Activated CD8-positive, alpha-beta memory T cell treated with anti-CD3 and anti-CD28 coated beads, Interleukin-2, amount 10 ng/mL, durations not matched to agents 7 days and 5 days (primary cell): ENCODE measurements around the gene NPAS3. TPM values are rescaled to one million over a fixed set of nuclear protein-coding genes. Genes with fewer than 3 reads are reported as not detected.

Source experiments
- ATAC-seq: fragments of 150-1000 bp; cut with Tn5 transposase; one replicate; pipeline ENCODE4 v1.10.0; 2021; ENCODE audit warnings: moderate library complexity
- CTCF ChIA-PET: fragments of 350-600 bp; sonication (Branson Sonifier 250); formaldehyde crosslinking; loops from one replicate; lab custom pipeline; 2021; ENCODE audit warnings: antibody characterized with exemption; lab: Charles Lee
- DNase-seq: peaks from one replicate; pipeline ENCODE4 v3.0.0-alpha.2; 2020
- H3K27ac Mint-ChIP-seq: one replicate; pipeline ENCODE4 v1.8.0; 2021; ENCODE audit warnings: mild to moderate bottlenecking, mixed read lengths
- H3K27me3 Mint-ChIP-seq: one replicate; pipeline ENCODE4 v1.8.0; 2021; ENCODE audit warnings: mixed read lengths
- H3K36me3 Mint-ChIP-seq: one replicate; pipeline ENCODE4 v1.8.0; 2021; ENCODE audit warnings: mild to moderate bottlenecking, mixed read lengths
- H3K4me1 Mint-ChIP-seq: one replicate; pipeline ENCODE4 v1.8.0; 2021; ENCODE audit warnings: mixed read lengths
- H3K4me3 Mint-ChIP-seq: one replicate; pipeline ENCODE4 v1.8.0; 2021; ENCODE audit warnings: mild to moderate bottlenecking, moderate library complexity, mixed read lengths
- H3K9me3 Mint-ChIP-seq: one replicate; pipeline ENCODE4 v1.8.0; 2022; ENCODE audit warnings: low read depth, mixed read lengths
- total RNA-seq, 2 experiments: library from RNA; stranded (reverse); gene quantifications; one replicate each; pipeline ENCODE4 v1.2.3, GENCODE V29; 2021

NPAS3 gene
- total RNA-seq, 2 experiments from 2014 or later: not detected

DNA sequence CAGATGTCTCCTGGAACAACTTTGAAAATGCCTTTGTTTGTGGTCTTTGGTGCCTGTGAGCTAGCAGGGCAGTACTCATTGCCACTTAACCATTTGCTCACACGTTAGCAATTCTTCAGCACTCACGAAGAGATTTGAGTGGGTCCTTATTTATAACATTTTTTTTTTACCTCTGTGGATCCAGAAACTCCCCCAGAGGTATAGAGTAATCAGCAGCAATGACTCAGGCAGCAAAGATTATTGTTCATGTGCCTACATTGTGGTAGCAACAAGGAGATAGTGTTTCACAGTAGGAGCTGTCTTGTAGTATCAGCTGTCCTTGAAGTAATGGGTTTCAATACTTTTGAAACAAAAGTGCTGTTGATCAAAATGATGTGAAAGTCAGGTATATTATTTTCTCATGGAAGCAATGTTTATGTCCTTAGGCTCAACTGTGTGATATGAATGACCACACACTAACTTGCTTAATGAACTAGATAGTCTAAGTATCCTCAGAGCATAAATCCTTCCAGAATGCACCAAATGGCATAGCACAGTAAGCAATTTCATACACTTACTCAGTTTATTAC is 708.1 kb downstream of the NPAS3 start:
- H3K9me3 Mint-ChIP-seq: no peaks in the 10 kb centered on the region
- H3K4me1 Mint-ChIP-seq: no peaks in the 10 kb centered on the region
- ATAC-seq (no peak), DNase-seq (no peak)
- no peaks in the 10 kb centered on the region for H3K27me3 Mint-ChIP-seq
- CTCF ChIA-PET: no interaction called here
- H3K4me3 Mint-ChIP-seq: no peak overlapping the region
- H3K27ac Mint-ChIP-seq: no peak overlapping the region
- no peaks in the 10 kb centered on the region for H3K36me3 Mint-ChIP-seq

DNA sequence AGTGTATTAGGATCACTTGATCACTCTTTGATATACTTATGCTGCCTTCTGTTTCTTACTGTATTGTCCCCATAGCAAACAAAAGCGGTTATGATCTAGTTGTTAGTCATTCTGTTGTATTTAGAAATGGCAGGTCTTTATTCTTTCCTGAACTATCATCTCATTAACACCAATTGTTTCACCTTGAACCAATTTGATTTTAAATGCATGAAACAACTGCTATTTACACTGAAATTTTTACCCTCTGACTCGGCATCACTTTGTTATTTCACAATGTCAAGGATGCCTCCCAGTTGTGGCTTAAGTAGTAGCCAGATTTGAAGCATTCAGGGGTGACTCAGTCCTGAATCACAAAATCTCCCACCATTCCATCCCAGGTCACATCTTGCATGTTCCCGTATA is 708.7 kb downstream of the NPAS3 start:
- no peaks in the 10 kb centered on the region for H3K27me3 Mint-ChIP-seq
- no peaks in the 10 kb centered on the region for H3K36me3 Mint-ChIP-seq
- DNase-seq: no peak
- CTCF ChIA-PET: no interaction called here
- no peak overlapping the region for H3K4me3 Mint-ChIP-seq
- H3K4me1 Mint-ChIP-seq: no peaks in the 10 kb centered on the region
- H3K9me3 Mint-ChIP-seq: no peaks in the 10 kb centered on the region
- H3K27ac Mint-ChIP-seq: no peak overlapping the region
- no peak for ATAC-seq

DNA sequence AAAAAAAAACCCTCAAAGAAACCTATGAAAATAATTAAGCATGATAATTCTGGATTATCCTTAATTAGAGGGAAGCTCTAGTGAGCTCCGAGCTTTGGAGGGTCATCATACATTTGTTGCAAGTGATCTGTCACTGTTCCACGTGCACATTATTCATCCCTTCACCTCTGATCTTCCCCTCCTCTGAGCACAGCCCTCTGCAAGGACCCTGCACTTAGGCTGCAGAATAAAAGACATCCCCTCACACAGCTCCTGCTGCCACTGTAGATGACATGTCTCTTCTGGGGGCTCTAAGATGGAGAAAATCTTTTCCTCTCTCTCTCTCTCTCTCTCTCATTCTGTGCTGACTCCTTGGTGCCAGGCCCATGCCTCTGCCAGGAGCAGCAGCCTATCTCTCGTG is 711.8 kb downstream of the NPAS3 start:
- H3K36me3 Mint-ChIP-seq: no peaks in the 10 kb centered on the region
- DNase-seq (no peak), ATAC-seq (no peak)
- no peaks in the 10 kb centered on the region for H3K4me1 Mint-ChIP-seq
- H3K27ac Mint-ChIP-seq: no peak overlapping the region
- no peak overlapping the region for H3K4me3 Mint-ChIP-seq
- no peaks in the 10 kb centered on the region for H3K27me3 Mint-ChIP-seq
- CTCF ChIA-PET: no interaction called here
- no peaks in the 10 kb centered on the region for H3K9me3 Mint-ChIP-seq

DNA sequence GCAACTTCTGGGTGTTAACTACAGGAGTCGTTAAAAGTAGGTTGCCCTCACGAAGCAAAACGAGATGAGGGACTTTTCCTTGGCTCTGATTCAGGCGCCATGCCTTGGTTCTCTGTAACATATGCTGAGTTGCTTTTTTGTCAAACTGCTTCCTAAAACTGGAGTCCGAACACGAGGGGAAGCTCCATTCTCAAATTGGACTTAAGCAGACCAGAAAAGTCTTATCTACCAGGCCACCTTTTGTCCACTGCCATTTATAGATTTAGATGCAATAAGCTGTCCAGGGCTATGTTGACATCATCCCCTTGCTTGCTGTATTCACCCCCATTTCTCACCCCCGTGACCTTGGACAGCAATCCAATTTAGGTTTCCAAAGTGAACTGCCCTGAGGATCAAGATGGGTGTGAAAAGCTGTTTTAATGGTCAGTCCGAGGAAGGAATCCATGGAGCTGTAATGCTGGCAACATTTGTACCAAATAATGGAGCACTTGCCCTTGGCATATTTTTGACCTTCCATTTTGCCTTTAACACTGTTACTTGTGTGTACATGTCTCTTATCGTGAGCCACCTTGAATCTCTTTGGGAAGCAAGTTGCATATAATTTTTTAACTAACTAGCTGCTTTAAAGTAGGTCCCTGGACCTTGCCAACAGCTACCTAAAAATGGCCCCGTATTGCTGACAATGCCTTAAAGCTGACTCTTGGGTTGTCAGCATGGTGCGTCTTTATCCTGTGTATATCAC is 714.1 kb downstream of the NPAS3 start:
- Mint-ChIP-seq H3K27ac (no peak overlapping the region), H3K4me3 (no peak overlapping the region), H3K4me1 (no peaks in the 10 kb centered on the region), H3K36me3 (no peaks in the 10 kb centered on the region), H3K27me3 (no peaks in the 10 kb centered on the region), H3K9me3 (no peaks in the 10 kb centered on the region)
- DNase-seq: no peak
- ATAC-seq: no peak
- CTCF ChIA-PET: no interaction called here

DNA sequence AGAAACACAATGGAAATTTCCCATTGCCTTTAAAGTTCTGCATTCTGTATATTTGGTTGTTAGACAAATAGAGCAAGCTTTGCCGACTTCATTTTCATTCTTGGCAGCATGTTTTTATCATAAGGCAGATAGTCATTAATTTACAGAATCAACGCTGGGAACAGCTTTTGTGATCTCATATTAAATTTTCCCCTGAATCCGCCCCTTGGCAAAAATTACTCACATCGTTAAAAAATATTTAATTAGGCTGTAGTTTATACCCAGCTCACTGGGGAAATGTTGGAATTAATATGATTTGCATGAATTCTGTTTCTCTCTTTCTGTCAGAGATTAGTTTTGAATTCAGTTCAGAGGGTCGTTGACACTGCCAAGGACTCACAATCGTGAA is 714.6 kb downstream of the NPAS3 start:
- ATAC-seq (no peak), DNase-seq (no peak)
- Mint-ChIP-seq H3K36me3 (no peaks in the 10 kb centered on the region), H3K4me3 (no peak overlapping the region), H3K9me3 (no peaks in the 10 kb centered on the region), H3K27me3 (no peaks in the 10 kb centered on the region), H3K4me1 (no peaks in the 10 kb centered on the region), H3K27ac (no peak overlapping the region)
- CTCF ChIA-PET: no interaction called here

DNA sequence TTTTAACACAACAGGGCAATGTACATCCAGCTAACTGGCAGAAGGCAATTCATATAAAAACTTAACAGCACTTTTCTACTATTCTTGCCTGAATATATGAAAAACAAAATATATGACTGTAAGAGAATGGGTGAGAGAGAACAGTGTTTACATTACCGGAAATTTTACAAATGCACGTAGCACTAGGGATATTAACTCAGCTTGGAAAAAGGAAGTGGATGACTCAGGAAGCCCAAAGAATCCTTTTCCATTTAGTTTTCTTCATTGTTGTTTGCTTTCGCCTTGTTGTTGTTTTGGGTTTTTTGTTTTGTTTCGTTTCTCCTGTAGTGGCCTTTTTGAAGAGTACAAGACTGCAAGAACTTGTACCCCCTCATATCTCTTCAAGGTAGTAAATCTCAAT is 716.7 kb downstream of the NPAS3 start:
- no peak overlapping the region for H3K27ac Mint-ChIP-seq
- no peak for ATAC-seq
- H3K9me3 Mint-ChIP-seq: no peaks in the 10 kb centered on the region
- DNase-seq: no peak
- no peak overlapping the region for H3K4me3 Mint-ChIP-seq
- CTCF ChIA-PET: interaction anchor here (0.7 kb wide), 1 partner anchor 9 kb away, joined by 4 read pairs; no protein-coding TSS in a partner anchor
- no peaks in the 10 kb centered on the region for H3K36me3 Mint-ChIP-seq
- H3K27me3 Mint-ChIP-seq: no peaks in the 10 kb centered on the region
- H3K4me1 Mint-ChIP-seq: no peaks in the 10 kb centered on the region

DNA sequence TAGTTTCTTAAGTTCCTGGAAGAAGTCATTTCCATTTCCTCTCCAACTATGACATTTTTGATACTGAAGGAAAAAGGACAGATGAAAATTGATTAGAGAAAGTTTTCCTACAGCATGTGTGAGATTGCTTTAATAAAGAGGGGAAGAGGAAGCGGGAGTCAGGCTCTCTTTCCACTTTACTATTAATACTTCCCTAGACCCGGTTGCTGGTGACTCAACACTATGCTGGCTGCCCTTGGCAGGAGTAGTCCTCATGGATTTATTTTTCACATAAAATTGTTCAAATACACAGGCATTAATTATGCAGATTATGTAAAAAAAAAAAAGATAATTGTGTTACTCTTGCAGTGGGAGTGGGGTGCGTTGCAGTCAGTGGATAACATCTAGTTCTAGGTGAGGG is 718.8 kb downstream of the NPAS3 start:
- H3K27ac Mint-ChIP-seq: no peak overlapping the region
- CTCF ChIA-PET: no interaction called here
- H3K27me3 Mint-ChIP-seq: no peaks in the 10 kb centered on the region
- no peak overlapping the region for H3K4me3 Mint-ChIP-seq
- DNase-seq: no peak
- ATAC-seq: no peak
- H3K4me1 Mint-ChIP-seq: no peaks in the 10 kb centered on the region
- no peaks in the 10 kb centered on the region for H3K36me3 Mint-ChIP-seq
- no peaks in the 10 kb centered on the region for H3K9me3 Mint-ChIP-seq

DNA sequence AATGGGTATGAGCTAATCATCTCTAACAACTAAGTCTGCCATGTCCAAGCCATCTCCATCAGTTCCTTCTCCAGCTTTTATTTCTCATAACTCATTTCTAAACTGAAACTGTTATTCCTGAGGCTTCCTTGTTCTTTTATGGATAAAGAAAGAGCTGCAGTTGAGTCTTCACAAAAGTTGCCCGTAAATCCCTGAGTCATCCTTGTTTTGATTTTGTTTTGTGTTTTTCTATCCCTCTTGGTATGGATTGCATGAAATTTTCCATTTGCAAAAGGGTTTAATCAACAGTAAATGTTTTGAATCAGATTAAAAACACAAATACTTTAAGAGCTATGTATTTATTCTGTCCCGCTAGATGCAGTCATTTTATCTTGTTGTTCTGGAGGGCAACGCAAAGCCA is 721.6 kb downstream of the NPAS3 start:
- CTCF ChIA-PET: no interaction called here

DNA sequence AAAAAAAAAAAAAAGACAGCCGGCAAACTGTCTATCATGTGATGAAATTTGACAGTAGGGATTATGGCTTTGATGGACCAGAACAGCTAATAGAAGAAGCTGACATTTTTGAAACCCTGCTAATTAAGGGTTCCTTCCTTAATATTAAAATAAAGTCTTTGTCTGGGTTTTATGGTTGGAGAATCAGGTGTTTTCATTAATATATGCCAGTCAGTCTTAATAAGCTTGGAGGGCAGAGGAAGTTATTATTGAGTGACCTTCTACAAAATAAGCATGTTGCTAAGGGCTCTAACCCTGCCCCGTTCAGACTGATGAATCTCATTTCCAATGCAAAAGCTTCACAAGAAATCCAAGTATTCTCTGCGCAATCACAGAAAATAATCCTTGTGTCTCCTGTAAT is 722.4 kb downstream of the NPAS3 start:
- H3K9me3 Mint-ChIP-seq: peaks cover 2% of the 10 kb centered on the region
- no peaks in the 10 kb centered on the region for H3K27me3 Mint-ChIP-seq
- ATAC-seq (no peak), DNase-seq (no peak)
- CTCF ChIA-PET: no interaction called here
- H3K4me1 Mint-ChIP-seq: no peaks in the 10 kb centered on the region
- H3K27ac Mint-ChIP-seq: no peak overlapping the region
- H3K4me3 Mint-ChIP-seq: no peak overlapping the region
- H3K36me3 Mint-ChIP-seq: no peaks in the 10 kb centered on the region

More for the DNA sequence above, 721.6 kb downstream of the NPAS3 start:
- no peak overlapping the region for H3K27ac Mint-ChIP-seq
- ATAC-seq: no peak
- H3K27me3 Mint-ChIP-seq: no peaks in the 10 kb centered on the region
- no peak overlapping the region for H3K4me3 Mint-ChIP-seq
- DNase-seq: no peak
- H3K36me3 Mint-ChIP-seq: no peaks in the 10 kb centered on the region
- H3K4me1 Mint-ChIP-seq: no peaks in the 10 kb centered on the region
- no peaks in the 10 kb centered on the region for H3K9me3 Mint-ChIP-seq

DNA sequence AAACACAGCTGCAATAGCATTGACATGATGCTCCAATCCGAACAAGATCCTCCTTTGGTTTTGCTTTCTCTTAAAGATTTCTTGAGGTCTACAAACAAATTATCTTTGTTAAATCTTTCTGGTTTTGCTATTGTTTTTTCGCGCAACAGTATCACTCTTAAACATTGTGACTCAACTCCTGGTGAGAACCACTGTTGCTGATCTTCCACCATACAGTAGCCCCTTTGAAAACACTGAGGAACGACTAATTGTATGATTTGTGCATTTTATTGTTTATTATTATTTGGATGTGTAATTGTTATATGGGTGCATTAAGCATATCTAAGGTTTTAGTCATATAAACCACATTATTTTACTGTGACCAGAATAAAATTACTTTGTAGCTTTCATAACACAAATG is 729.4 kb downstream of the NPAS3 start:
- CTCF ChIA-PET: no interaction called here
- Mint-ChIP-seq H3K36me3 (no peaks in the 10 kb centered on the region), H3K27ac (no peak overlapping the region), H3K4me1 (no peaks in the 10 kb centered on the region), H3K4me3 (no peak overlapping the region), H3K9me3 (peaks cover 2% of the 10 kb centered on the region), H3K27me3 (no peaks in the 10 kb centered on the region)
- ATAC-seq: no peak
- DNase-seq: no peak

DNA sequence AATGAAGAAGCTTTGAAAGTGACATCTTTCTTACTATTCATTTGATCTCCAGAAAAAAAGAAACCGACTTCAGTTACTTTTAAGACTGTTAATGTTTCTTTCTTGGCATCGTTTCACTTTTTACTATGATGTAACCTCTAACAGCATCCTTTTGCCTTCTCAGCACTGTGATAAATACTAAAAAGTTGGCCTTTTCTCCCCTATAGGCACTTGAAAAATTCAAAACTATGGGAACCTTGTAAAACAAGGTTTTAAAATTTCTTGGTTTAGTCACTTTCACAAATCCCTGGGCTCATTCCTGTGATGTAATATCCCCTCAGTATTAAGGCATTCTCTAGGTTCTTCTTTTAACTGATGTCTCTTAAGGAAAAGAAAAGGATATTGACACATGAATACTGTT is 730.4 kb downstream of the NPAS3 start:
- Mint-ChIP-seq H3K27ac (no peak overlapping the region), H3K4me1 (no peaks in the 10 kb centered on the region), H3K36me3 (no peaks in the 10 kb centered on the region), H3K27me3 (no peaks in the 10 kb centered on the region), H3K4me3 (no peak overlapping the region), H3K9me3 (peaks cover 2% of the 10 kb centered on the region)
- CTCF ChIA-PET: no interaction called here
- no peak for ATAC-seq
- no peak for DNase-seq

DNA sequence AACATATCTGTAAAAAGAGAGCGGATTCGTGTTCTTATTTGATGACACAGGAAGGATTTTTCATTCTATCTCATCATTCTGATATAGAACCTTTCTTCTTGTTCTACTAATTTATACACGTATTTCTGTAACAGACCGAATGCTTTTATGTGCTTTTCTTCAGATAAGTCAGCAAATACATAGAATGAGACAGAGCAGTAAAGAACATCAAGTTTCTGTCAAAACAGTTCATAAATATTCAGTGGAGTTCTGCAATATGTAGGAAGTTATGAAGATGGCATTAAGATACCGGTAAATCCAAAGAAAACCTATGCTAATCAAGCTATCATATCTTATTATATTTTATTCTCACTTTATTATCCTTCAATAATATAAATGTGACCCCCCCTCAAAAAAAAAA is 731.6 kb downstream of the NPAS3 start:
- H3K4me3 Mint-ChIP-seq: no peak overlapping the region
- DNase-seq: no peak
- no peaks in the 10 kb centered on the region for H3K4me1 Mint-ChIP-seq
- H3K36me3 Mint-ChIP-seq: no peaks in the 10 kb centered on the region
- H3K9me3 Mint-ChIP-seq: peaks cover 2% of the 10 kb centered on the region
- no peaks in the 10 kb centered on the region for H3K27me3 Mint-ChIP-seq
- CTCF ChIA-PET: no interaction called here
- H3K27ac Mint-ChIP-seq: no peak overlapping the region
- no peak for ATAC-seq

DNA sequence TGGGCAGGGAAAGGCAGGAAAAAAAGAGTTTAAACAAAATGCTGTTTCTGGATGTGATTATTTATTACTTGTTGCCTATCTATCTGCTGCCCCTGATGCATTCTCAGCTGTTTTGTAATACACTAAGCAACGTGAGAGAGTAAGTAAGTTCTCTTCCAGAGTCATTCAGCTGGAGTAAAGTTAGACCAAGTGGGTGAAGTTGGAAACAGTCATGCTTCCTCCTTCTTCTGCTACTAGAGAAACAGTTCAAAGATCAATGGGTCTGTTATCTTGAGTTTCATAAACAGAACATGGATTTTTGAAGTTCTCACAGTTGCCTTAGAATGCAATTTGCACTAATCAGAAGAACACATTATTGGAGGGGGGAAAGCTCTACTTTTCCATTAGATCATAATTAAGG is 732.9 kb downstream of the NPAS3 start:
- no peak for ATAC-seq

DNA sequence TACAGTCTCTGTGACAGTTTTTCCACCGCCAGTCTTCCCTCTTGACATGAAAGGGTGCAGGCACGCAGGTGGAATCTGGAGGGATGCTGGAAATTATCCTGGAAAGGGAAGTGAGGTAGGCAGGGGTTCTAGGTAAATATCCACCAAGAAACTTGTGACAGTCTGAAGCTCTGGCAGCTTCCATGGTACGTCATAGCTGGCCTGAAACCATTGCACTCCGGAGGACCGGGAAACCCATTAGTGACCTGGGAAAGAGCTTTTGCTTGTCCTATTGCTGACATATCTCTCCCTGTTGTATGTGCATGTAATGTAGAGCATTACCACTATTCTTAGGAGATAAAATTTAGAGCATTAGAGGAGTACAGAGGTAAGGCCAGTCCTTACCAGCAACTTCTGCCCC is 736.2 kb downstream of the NPAS3 start:
- no peak for DNase-seq
- H3K27ac Mint-ChIP-seq: no peak overlapping the region
- H3K36me3 Mint-ChIP-seq: no peaks in the 10 kb centered on the region
- no peaks in the 10 kb centered on the region for H3K9me3 Mint-ChIP-seq
- H3K27me3 Mint-ChIP-seq: no peaks in the 10 kb centered on the region
- no peak overlapping the region for H3K4me3 Mint-ChIP-seq
- H3K4me1 Mint-ChIP-seq: no peaks in the 10 kb centered on the region
- CTCF ChIA-PET: interaction anchor here (1.6 kb wide), 1 partner anchor 118 kb away, joined by 6 read pairs; no protein-coding TSS in a partner anchor
- no peak for ATAC-seq

More for the DNA sequence above, 732.9 kb downstream of the NPAS3 start:
- no peaks in the 10 kb centered on the region for H3K27me3 Mint-ChIP-seq
- CTCF ChIA-PET: no interaction called here
- H3K36me3 Mint-ChIP-seq: no peaks in the 10 kb centered on the region
- H3K4me1 Mint-ChIP-seq: no peaks in the 10 kb centered on the region
- H3K27ac Mint-ChIP-seq: no peak overlapping the region
- no peak overlapping the region for H3K4me3 Mint-ChIP-seq
- no peaks in the 10 kb centered on the region for H3K9me3 Mint-ChIP-seq
- no peak for DNase-seq
